CD4-positive, alpha-beta T cell treated with Interleukin-17A for 4 hours (primary cell): Measurements from ENCODE around the gene TRIOBP.

Experiments
- DNase-seq: peaks from one replicate; pipeline ENCODE4 v3.0.0-alpha.2; 2020; ENCODE audit warnings: mixed read lengths

The TRIOBP gene

GRCh38 chr22:37807410-37808293 lies 110.8 kb downstream of the TRIOBP start, which contains the start of gene GCAT:
GCAT (plus strand) TSS chr22:37807934; CDS start chr22:37807968, 34 bp downstream.
- DNase-seq, result peak; percentile 96

GRCh38 chr22:37808294-37808657 lies 111.4 kb downstream of the TRIOBP start:
- no peak for DNase-seq

DNA sequence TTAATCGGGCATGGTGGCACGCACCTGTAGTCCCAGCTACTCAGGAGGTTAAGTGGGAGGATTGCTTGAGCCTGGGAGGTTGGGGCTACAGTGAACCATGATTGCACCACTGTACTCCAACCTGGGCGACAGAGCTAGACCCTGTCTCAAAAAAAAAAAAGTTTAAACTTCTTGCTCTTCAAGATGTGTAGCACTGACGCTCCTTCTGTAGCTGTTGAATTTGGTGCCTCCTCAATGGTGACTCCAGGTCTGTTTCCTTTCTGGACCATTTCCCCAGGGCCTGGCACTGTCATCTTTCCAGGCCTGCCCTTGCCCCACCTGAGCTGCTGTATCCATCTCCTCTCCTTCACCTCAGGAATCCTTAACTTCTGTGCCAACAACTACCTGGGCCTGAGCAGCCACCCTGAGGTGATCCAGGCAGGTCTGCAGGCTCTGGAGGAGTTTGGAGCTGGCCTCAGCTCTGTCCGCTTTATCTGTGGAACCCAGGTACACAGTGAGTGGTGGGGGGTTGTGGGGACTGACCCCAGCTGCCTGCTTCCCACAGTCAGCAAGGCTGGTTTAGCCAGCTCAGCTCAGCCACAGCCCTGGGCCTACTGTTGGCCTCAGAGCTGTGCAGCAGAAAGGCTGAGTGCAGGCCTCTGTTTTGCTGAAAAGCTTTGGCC lies 113.0 kb downstream of the TRIOBP start:
- no peak for DNase-seq

DNA sequence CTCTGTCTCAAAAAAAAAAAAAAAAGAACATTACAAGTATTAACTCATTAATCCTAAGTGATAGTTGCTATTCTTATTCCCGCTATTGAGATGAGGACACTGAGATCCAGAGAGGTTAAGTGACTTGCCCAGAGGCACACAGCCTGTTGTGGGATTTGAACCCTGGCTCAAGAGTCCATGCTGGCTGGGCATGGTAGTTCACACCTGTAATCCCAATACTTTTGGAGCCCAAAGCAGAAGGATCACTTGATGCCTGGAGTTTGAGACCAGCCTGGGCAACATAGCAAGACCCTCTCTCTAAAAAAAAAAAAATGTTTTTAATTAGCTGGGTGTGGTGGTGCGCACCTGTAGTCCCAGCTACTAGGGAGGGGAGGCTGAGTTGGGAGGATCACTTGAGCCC lies 115.0 kb downstream of the TRIOBP start:
- DNase-seq, result no peak

DNA sequence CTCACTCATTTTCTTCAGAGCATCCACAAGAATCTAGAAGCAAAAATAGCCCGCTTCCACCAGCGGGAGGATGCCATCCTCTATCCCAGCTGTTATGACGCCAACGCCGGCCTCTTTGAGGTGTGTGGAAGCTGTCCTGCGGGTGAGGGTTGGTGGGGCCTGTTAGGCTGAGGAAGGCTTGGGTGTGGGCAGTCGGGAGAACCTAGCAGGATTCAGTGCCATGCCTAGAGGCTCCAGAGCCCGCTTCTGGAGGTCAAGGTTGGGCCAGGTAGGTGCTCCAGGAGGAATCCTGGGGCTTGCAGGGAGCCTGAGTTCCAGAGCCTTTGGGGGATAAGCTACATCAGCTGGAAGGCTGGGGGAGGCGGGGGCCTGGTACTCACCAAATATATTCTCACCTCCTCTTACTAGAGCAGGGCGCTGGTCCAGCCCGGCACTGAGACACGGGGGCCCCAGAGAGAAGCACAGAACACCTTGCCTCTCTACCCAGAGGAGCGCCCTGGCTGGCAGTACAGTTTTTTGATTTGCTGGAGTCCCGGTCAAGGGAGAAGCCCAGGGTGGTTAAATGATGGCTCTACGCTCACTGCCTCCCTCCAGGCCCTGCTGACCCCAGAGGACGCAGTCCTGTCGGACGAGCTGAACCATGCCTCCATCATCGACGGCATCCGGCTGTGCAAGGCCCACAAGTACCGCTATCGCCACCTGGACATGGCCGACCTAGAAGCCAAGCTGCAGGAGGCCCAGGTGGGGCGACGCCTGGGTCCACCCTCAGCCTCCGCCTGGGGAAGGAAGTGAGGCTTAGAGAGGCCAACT lies 116.2 kb downstream of the TRIOBP start:
- no peak for DNase-seq

GRCh38 chr22:37815593-37815992 lies 118.7 kb downstream of the TRIOBP start:
- no peak for DNase-seq

GRCh38 chr22:37816543-37817180 lies 119.8 kb downstream of the TRIOBP start:
- no peak for DNase-seq

- DNase-seq, result peak; percentile 88
These were observed 121.0 kb downstream of the TRIOBP start for GRCh38 chr22:37817705-37818408.

GRCh38 chr22:37818409-37819104 lies 121.7 kb downstream of the TRIOBP start:
- peak; percentile 77 for DNase-seq

GRCh38 chr22:37819105-37819433 lies 122.2 kb downstream of the TRIOBP start:
- DNase-seq, result no peak

GRCh38 chr22:37820350-37820749 lies 123.5 kb downstream of the TRIOBP start:
- no peak for DNase-seq

GRCh38 chr22:37822079-37822833 lies 125.4 kb downstream of the TRIOBP start:
- DNase-seq, result no peak

DNA sequence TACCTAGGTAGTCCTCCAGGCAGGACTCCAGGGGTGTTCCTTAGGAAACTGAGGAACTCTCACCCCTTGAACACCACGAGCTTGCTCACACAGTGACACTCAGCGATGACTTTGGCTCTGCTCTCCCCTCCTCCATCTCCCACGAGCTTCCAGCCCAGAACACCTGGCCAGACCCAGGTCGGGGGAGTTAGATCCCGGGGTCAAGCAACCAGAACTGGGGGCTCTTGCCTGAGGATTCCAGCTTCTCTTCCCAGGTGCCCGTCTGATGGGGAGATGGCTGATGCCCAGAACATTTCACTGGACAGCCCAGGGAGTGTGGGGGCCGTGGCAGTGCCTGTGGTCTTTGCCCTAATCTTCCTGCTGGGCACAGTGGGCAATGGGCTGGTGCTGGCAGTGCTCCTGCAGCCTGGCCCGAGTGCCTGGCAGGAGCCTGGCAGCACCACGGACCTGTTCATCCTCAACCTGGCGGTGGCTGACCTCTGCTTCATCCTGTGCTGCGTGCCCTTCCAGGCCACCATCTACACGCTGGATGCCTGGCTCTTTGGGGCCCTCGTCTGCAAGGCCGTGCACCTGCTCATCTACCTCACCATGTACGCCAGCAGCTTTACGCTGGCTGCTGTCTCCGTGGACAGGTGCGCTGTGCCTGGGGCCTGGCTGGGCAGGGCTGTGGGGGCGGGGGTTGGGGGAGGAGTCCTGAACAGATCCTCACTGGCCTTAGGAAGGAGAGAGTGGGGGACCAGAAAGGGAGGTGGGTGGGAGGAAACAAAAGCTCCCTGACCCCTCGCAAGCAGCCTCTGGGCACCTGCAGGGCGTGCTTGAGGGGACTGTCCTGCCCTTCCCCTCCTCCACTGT lies 126.5 kb downstream of the TRIOBP start, which contains the start of gene GALR3:
GALR3 (plus strand) TSS at position 249 of the 852 bp plus-strand sequence; CDS start at position 274, 25 bp downstream.
- no peak for DNase-seq

GRCh38 chr22:37824674-37825641 lies 128.1 kb downstream of the TRIOBP start:
- DNase-seq, result no peak
